ENCODE data around the gene IRF2BP2.

The IRF2BP2 gene

DNA sequence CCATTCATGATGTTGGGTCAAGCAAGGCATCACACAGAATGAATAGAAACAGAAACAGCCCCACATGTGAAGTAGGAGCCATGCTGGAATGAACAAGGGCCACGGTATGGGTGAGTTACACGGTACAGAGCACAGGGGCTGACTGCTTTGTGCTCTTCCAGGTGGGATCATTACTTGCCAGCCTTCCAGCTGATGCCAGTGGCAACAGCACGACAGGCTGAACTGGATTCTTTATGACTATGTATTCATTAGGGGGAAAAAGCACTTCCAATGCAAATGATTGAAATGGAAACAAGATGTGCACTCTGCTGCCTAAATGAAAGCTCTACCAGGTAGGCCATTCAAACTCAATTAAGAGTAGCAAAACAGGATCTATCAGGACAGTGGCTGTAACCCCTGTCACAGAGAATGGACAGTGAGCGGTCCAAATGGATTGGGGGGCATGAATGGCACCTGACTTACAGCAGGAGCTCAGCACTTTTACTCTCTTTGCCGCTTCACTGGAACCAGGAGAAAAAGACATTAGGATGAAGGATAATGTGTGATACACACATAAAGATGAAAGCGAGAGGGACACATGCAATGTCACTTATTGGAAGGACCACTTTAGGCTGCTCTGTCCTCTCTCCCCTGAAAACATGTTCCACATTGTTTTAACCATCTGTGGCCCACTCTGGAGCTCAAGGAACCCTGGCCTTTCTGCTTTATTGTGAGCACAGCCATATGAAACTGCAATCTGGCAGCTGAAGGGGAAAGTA lies 23.4 kb upstream of the IRF2BP2 start:
- DNase-seq, result no peak

DNA sequence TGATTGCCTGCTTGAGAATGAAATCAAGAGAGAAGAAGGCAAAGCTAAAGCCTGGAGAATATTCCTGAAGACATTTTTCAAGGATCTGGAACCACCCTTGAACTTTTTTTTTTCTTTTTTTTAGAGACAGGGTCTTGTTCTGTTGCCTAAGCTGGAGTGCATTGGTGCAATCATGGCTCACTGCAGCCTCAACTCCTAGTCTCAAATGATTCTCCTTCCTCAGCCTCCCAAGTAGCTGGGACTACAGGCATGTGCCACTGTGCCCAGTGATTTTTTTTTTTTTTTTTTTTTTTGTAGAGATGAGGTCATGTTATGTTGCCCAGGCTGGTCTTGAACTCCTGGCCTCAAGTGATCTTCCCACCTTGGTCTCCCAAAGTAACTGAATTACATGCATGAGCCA lies 22.2 kb upstream of the IRF2BP2 start:
- no peak for DNase-seq

DNA sequence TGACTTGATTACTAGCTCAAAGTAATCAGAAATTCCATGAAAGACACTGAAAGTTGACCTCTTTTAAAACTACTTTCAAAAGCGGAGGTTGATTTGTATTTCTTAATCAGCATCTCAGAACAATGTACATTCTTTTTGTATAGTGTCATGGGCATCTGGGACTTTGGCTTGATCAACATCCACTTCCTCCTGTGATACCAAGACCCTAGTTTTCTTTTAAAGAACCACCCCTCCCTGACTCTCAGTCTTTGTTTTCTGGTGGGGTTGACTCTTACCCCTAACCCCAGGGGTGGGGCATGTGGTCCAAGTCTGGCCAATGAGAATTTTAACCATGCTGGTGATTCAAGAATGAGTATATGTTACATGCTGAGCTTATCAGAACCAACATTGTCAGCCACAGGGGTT lies 21.7 kb upstream of the IRF2BP2 start:
- DNase-seq, result no peak

DNA sequence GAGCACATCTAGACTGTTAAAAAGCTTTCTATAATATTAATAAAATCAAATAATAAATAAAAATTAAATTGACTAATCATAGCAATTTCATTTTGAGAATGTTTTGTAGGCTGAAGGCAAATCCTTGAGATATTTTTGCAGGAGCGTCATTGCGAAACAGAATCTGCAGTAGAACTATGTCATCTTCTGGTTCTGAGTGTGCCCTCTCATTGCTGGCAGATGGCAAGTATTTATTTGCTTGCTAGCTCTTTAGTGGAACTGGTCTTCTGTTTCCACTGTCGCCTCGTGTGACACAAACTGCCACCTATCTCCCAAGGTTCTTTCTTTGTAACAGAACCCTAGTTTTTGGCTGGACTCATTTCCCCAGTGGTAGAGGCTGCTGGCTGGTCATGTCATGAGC lies 19.0 kb upstream of the IRF2BP2 start:
- DNase-seq, result peak; percentile 46

DNA sequence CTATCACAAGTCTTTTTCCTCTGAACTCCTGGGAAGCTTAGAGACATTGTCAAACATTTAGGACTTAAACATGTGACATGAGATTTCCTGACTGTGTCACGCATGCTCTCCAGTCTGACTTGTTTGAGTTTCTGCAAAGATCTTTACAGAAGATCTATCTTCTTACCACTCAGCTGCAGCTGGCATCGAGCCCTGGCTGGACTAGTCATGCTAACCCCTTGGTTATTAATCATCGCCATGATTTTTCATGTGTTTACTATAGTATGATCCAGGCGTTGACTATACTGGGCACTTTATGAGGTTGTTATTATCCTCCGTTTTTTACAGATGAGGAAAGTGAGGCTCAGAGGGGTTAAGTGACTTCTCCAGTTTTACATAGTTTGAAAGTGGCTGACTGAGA lies 18.1 kb upstream of the IRF2BP2 start:
- DNase-seq, result no peak

DNA sequence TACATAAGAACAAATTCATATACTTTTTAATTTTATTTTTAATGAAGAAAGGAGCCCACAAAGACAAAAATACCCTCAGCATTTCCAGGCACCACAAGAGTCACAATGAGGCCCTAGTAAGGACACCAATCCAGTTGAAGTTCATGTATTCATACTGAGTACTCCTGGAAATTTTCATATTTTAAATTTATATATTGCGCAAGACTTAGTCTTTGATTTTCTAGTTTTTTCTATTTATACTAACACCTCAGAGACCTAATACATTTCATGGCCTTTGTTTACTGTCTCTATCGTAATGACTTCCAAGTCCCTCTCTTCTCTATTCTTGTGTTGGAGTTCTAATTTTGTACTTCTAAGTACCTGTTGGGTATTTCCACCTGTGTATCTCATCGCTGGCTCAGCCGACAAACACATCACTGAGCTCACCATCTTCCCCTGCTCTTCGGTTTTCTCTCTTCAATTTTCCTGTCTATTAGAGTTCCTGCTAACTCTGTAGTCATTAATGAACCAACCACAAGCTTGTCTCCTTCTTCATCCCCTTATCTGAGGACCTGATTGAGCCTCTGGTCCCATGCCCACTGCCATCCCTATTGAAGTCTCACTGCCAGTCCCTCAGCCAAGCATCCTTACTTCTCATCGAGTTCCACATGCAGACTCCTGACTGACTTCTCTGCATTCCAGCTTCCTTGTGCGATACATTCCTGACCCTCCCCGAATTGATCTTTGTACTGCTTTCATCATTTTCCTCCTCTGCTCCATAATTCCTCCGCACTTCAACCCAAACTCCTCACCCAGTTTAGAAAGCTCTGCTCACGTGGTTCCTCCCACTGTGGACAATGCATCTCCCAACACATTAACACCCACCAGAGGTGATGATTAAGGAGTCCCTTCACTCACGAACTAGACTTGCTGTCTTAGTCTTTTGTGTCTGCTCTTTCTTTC lies 17.3 kb upstream of the IRF2BP2 start:
- no peak for DNase-seq

DNA sequence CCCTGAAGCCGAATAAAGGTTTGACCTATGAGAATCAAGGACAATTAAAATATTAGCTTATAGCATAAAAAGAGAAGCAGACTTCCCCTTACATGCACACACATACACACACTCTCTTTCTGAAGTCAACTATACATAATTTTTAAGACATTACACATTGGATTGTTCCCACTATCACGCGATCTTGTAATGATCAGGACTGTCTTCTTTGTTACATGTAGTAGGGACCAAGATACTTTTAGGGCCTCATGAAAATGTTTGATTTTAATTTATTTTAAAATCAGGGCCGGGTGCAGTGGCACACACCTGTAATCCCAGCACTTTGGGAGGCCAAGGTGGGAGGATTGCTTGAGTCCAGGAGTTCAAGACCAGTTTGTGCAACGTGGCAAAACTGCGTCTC lies 16.4 kb upstream of the IRF2BP2 start:
- DNase-seq, result no peak

DNA sequence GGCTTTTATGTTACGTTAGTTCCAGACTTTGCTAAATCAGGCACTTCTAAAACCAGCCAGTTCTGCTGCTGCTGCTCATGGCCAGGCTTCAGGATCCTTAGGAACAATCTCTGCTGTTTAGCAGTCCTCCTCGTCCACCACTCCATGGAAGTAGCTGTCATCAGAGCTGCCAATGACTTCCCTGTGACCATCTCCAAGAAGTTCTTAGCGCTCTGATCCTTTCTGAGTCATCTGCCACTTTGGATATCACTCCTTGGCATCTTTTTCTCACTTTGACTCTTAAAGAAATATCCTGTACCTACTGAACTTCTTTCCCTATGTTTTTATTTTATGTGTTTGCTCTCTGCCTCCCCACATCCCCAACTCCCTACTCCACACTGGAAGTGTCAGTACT lies 14.7 kb upstream of the IRF2BP2 start:
- DNase-seq, result no peak

DNA sequence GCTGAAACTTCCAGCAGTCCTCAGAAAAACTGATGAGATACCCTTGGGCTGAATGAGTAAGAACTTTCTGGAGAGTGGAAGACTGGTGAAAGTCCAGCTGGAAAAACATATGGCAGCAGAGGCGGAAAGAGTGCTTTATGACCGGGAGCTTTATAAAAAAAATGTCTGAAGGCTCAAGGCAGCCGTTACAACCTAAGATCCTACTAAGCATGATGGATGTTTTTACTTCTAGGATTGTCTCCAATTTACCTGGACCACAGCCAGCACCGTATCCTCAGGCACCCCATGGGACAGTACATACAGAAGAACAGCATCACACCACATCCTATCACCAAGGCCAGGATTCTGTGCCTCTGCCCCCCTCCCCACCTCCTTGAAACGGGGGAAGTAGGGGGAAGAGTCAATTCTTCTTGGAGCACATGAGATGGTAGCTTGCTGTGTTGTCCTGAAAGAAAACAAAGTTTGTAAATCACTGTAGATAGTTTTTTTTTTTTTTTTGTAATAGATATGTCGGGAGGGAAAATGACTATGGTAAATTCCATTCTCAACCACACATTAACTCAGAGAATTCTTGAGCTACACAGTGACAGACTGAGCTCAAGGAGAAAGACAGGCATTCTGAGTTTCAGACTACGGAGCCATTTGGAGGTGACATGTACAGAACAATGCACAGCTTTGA lies 11.8 kb upstream of the IRF2BP2 start:
- DNase-seq, result peak; percentile 87

DNA sequence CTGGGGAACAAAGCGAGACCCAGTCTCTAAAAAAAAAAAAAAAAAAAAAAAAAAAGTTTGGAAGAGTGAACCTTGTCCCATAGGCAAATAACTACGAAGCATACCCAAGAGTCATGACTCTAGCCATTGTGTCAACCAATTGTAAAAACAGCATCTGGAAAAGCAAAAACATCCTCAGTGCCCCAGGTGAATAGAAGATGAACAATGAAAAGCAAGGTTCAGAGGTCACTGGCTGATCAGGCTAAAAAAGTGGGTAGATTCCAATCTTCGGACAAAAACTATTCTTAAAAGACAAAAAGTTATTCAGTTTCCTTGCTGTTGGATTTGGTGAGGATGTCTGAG lies 11.1 kb upstream of the IRF2BP2 start:
- DNase-seq, result no peak

DNA sequence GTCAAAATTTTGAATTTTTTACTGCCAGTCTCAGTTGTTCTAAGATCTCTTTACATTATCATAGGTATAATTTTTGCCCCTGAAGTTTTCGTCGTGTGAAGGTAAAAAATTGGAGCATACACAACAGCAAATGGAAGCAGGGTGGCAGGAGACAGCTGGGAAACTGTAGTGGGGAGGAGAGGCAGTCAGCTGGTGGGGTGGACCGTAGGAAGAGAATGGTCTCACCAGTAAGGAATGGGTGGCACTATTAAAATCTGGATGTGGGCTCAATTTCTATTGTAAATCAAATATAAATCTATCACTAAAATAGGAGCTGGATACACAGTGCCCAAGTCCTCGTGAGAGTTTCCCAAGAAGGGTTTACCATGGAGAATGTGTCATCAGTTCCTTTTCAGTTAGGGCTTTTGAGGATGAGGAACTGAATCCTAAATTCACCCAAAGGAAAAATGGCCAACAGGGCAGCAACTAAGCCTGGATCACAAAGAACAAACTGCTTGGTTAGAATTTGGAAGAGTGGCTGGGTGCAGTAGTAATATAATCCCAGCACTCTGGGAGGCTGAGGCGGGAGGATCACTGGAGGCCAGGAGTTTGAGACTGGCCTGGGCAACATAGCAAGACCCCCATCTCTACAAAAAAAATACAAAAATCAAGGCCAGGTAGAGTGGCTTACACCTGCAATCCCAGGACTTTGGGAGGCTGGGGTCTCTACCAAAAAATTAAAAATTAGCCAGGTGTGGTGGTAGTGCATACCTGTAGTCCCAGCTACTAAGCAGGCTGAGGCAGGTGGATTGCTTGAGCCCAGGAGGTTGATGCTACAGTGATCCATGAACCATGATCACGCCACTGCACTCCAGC lies 10.5 kb upstream of the IRF2BP2 start:
- peak; percentile 73 for DNase-seq

DNA sequence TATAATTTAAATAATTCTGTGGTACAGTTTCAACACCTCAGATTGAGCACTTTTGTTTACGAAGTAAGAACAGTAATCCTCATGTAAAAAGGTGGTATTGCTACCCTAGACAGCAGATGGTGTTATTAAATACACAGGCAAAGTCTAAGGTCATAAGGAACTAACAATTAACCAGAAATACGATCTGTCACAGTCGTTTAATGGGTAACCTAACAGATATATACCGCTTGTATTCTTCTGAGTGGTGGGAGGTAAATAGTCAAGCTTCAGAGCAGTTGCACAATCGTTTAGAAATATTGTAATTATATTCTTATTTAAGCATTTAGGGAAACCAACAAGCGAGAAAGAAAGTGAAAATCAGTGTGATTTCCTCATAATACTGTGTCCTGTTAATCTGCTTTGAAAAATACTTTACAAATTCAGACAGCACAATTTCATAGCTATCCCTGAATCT lies 9.8 kb upstream of the IRF2BP2 start:
- peak; percentile 97 for DNase-seq

DNA sequence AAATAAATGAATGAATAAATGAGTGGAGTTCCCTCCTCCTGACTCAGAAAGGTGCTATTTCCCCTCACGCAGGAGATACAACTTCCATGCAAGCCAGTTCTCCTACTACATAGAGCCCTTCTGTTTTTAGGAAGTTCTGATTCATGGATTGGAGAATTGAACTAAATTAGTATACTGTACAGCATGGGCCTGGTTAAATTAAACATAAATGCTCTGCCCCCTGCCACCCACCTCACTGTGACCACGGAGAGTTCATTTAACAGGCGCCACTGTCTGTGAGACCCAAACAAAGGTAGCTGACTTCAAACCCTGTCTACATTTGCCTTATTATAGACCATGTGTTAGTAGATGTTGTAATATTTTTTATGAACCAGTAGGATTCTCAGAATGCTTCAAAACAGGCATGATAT lies 9.1 kb upstream of the IRF2BP2 start:
- DNase-seq, result peak; percentile 49

DNA sequence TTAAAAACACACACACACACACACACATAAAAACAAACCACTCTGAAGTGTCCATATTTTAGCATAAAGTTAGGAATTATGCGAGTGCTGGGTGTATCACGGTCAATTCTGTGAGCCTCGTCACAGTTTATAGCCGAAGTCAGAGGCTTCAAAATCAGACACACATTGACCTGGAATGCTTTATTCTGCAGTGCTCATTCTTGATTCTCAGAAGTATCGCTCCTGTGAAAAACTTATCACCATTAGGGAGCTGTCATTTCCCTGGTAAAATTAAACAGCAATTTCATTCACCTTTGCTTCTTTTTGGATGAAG lies 8.7 kb upstream of the IRF2BP2 start:
- no peak for DNase-seq

DNA sequence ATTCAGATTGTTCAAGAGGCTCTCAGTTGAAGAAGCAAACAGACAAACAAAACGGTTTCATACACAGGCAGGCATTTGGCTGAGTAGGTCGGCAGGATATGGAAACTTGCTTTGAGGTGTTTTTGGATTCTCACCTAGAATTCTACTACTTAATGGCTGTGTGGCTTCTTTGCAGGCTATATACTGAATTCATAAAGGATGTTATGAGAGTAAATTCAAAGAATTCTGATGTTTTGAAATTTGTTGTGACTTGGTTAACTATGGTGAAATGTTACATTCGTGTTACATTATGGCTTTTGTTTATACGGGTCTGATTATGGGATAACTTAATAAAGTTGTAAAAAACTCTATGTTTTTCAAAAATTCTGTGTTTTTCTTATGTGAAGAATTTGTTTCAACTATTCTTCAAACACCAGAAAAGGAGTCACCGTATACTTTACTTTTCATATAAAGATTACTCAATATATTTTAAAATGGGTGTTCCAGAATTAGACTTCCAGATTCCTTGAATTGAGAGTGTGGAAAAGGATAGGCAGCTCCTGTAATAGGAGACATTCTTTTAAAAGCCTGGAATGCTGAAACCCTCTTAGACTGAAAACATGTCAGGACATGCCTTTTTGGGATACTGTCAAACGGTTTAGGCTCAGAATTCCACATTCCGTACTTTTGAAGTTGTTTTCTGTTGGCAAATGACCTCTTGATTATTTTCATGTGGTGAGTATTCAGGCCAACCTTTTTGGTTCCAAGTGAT lies 8.2 kb upstream of the IRF2BP2 start:
- peak; percentile 85 for DNase-seq

DNA sequence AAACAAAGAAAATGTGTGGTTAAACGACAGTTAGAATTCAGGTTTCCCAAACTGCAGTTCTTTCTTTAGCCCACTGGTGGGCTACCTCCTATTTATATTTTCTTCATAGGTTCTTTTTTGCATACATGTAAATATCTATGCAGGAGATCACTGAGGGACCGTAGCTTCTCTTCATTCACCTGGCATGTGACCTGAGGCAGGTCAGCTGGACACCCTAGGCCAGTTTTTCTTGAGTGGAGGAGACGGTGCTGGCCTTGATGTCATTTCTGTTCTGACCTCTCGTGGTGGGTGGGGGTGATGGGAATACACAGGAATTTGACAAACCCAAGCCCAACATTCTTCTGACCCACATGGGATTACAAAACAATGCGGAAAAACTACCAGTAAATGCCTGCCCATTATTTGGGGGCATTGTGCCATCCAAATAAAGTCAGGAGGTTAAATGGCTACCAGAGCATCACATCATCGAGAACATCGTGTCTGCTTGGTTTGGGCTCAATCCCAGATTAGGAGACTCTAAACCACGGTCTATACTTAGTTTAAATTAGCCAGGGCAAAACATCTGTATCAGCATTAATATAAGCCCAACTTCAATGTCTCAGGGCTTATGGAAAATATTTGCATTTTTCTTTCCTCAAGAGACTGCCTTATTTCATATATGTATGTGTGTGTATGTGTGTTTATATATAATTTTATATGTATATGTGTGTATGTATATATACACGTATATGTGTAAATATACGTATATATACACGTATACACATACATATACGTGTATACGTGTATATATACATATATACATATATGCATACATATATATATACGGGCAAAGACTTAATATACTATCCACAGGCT lies 7.4 kb upstream of the IRF2BP2 start:
- DNase-seq, result no peak

DNA sequence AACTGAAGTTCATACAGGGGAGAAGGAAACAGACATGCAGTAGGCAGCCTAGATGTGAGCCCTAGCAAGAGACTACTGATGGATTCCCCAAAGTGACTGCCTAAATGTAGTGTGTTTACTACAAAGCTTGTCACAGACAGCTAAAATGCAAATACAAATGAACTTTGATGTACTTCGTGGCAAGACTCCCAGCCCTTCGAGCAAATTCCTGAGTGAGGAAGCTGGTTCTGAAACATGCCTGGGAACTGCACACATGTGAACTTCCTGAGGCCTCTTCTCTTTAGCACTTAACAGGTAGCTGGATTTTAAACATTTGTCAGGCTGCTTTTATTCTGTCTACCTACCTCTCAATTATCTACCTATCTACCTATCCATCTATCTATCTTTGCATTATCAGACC lies 6.7 kb upstream of the IRF2BP2 start:
- no peak for DNase-seq

DNA sequence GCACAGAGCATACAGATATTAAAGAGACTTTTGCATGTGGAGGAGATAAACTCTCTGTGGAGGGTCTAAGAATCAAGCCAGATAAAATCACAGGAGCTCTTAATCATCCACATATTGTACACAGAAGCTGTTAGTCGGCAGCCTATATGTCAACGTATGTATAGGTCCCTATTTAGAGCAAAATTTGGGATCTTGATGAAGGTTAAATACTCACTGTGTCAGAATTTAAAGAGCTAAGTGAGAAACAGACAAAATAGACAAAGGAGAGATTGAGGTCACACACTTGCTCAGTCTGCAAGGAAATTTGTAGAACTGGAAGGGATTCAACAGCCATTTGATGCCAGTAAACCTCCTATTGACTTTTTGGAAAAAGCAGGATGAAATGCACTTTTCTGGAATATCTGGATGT lies 4.1 kb upstream of the IRF2BP2 start:
- no peak for DNase-seq

DNA sequence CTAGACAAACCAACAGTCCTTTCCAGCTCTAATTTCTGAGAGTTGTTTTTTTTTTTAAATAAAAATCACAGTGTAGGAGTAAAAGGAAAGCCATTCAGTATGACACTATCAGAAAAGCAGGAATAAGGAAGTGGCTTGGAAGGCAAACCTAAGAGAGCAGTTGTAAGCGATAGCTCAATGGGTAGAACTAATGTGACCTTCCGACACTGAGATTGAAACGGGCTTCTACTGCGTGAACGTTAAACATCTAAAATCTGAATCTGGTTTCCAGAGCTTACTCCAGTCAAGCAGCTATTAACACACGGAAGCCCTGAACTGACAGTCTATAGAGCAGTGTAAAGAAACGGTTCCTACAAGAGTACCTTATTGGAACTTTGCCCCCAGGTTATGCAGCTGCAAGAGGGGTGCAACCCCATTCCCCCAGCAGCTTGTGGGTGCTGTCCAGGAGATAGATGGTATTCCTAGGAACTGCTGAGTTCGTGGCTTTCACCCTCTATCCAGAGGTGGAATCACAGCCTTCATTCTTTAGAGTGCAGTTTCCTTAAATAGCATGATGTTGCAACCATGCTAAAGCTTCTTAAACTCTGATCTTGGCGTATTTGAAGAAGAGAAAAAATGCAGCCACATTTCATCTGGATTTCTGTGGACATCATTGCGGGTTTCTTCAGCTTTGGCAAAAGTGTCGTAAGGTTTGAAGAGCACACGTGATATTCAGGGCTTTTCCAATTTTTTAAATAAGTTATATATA lies 3.3 kb upstream of the IRF2BP2 start:
- DNase-seq, result peak; percentile 77
